H9 (cell line): ENCODE results near the gene ZDHHC9. TPM values are rescaled to one million over a fixed set of nuclear protein-coding genes. Genes with fewer than 3 reads are reported as not detected.
A peak's percentile ranks its signal among the peaks of the same experiment; 100 is the strongest.

Experiments
- DNase-seq: peaks from one replicate; pipeline ENCODE4 v3.0.0-alpha.2; 2017
- H2AFZ ChIP-seq: one replicate; pipeline ENCODE4 v1.6.1; 2013; ENCODE audit warnings: mild to moderate bottlenecking, low read length, control low read depth, moderate library complexity
- H2AK5ac ChIP-seq: 2 replicates; pipeline ENCODE4 v1.6.1; 2013; ENCODE audit warnings: low read length, control low read depth, mixed read lengths; ENCODE audit not compliant: insufficient read length
- H2BK120ac ChIP-seq: one replicate; pipeline ENCODE4 v1.6.1; 2013; ENCODE audit warnings: low read depth, mild to moderate bottlenecking, low read length, control low read depth, inconsistent platforms; ENCODE audit not compliant: poor library complexity, severe bottlenecking
- H2BK12ac ChIP-seq: 2 replicates; pipeline ENCODE4 v1.6.1; 2013; ENCODE audit warnings: low read length, control low read depth, mixed read lengths, low read depth; ENCODE audit not compliant: insufficient read length
- H2BK15ac ChIP-seq: 2 replicates; pipeline ENCODE4 v1.6.1; 2013; ENCODE audit warnings: low read depth, low read length, control low read depth
- H2BK20ac ChIP-seq: one replicate; pipeline ENCODE4 v1.6.1; 2013; ENCODE audit warnings: low read depth, mild to moderate bottlenecking, low read length, control low read depth, inconsistent platforms; ENCODE audit not compliant: poor library complexity, severe bottlenecking
- H2BK5ac ChIP-seq: 2 replicates; pipeline ENCODE4 v1.6.1; 2013; ENCODE audit warnings: low read length, control low read depth, mixed read lengths; ENCODE audit not compliant: insufficient read length
- H3K14ac ChIP-seq: 2 replicates; pipeline ENCODE4 v1.6.1; 2013; ENCODE audit warnings: low read length, control low read depth; ENCODE audit not compliant: insufficient read depth
- H3K18ac ChIP-seq: 2 replicates; pipeline ENCODE4 v1.6.1; 2013; ENCODE audit warnings: low read depth, mild to moderate bottlenecking, mixed read lengths, low read length, control low read depth; ENCODE audit not compliant: insufficient read length
- H3K23ac ChIP-seq: 2 replicates; pipeline ENCODE4 v1.6.1; 2013; ENCODE audit warnings: low read length, control low read depth, mixed read lengths, low read depth; ENCODE audit not compliant: insufficient read length
- H3K23me2 ChIP-seq: 2 replicates; pipeline ENCODE4 v1.6.1; 2013; ENCODE audit warnings: low read depth, mild to moderate bottlenecking, mixed read lengths, low read length, control low read depth; ENCODE audit not compliant: insufficient read length, poor library complexity, severe bottlenecking
- H3K27ac ChIP-seq: 2 replicates; pipeline ENCODE4 v1.5.1; 2013; ENCODE audit warnings: low read length, control low read depth, mixed read lengths, low read depth; ENCODE audit not compliant: insufficient read length
- H3K27me3 ChIP-seq: 2 replicates; pipeline ENCODE4 v1.6.1; 2013; ENCODE audit warnings: low read length, control low read depth, inconsistent platforms; ENCODE audit not compliant: insufficient read depth
- H3K4ac ChIP-seq: 2 replicates; pipeline ENCODE4 v1.6.1; 2013; ENCODE audit warnings: low read depth, mild to moderate bottlenecking, control low read depth, inconsistent platforms, low read length, moderate library complexity
- H3K4me1 ChIP-seq: 2 replicates; pipeline ENCODE4 v1.6.1; 2013; ENCODE audit warnings: low read length, control low read depth, inconsistent platforms; ENCODE audit not compliant: insufficient read depth
- H3K4me2 ChIP-seq: 2 replicates; pipeline ENCODE4 v1.6.1; 2013; ENCODE audit warnings: low read length, control low read depth, mixed read lengths; ENCODE audit not compliant: insufficient read length, insufficient read depth
- H3K56ac ChIP-seq: 2 replicates; pipeline ENCODE4 v1.6.1; 2013; ENCODE audit warnings: low read depth, mild to moderate bottlenecking, mixed read lengths, low read length, control low read depth; ENCODE audit not compliant: insufficient read length
- H3K79me1 ChIP-seq: 2 replicates; pipeline ENCODE4 v1.6.1; 2013; ENCODE audit warnings: low read depth, mild to moderate bottlenecking, moderate library complexity, low read length, control low read depth, inconsistent platforms; ENCODE audit not compliant: insufficient read depth, poor library complexity, severe bottlenecking
- H3K79me2 ChIP-seq: 2 replicates; pipeline ENCODE4 v1.6.1; 2013; ENCODE audit warnings: low read length, control low read depth, inconsistent platforms; ENCODE audit not compliant: insufficient read depth
- H3K9ac ChIP-seq: 2 replicates; pipeline ENCODE4 v1.6.1; 2013; ENCODE audit warnings: low read length, control low read depth, mixed read lengths; ENCODE audit not compliant: insufficient read length; ENCODE audit errors: extremely low read depth
- H3K9me3 ChIP-seq: one replicate; pipeline ENCODE4 v1.6.1; 2013; ENCODE audit warnings: low read depth, low read length, inconsistent platforms; ENCODE audit not compliant: control insufficient read depth
- H3T11ph ChIP-seq: one replicate; pipeline ENCODE4 v1.6.1; 2013; ENCODE audit warnings: mild to moderate bottlenecking, low read length, control low read depth, inconsistent platforms
- H4K20me1 ChIP-seq: one replicate; pipeline ENCODE4 v1.6.1; 2013; ENCODE audit not compliant: control insufficient read depth, insufficient read length, insufficient read depth
- H4K5ac ChIP-seq: 2 replicates; pipeline ENCODE4 v1.6.1; 2013; ENCODE audit warnings: low read depth, mild to moderate bottlenecking, mixed read lengths, low read length, control low read depth; ENCODE audit not compliant: insufficient read length
- H4K8ac ChIP-seq: replicated peaks from 2 replicates; pipeline ENCODE4 v1.6.1; 2013; ENCODE audit warnings: low read length, control low read depth, mixed read lengths, low read depth; ENCODE audit not compliant: insufficient read length
- H4K91ac ChIP-seq: 2 replicates; pipeline ENCODE4 v1.6.1; 2013; ENCODE audit warnings: low read depth, mild to moderate bottlenecking, moderate library complexity, mixed read lengths, low read length, control low read depth; ENCODE audit not compliant: insufficient read length
- H3K27ac Mint-ChIP-seq, 3 experiments: 2 replicates in 2 of 3; 3 replicates in 1 of 3; pipeline ENCODE4 v1.8.0; 2020 to 2021; ENCODE audit warnings: mixed read lengths in 3 of 3, mild to moderate bottlenecking in 1 of 3, moderate library complexity in 1 of 3
- H3K27me3 Mint-ChIP-seq: 2 replicates; pipeline ENCODE4 v1.8.0; 2021; ENCODE audit warnings: low read depth, mild to moderate bottlenecking, moderate library complexity, mixed read lengths
- H3K36me3 Mint-ChIP-seq, 3 experiments: 2 replicates in 2 of 3; 3 replicates in 1 of 3; pipeline ENCODE4 v1.8.0; 2020 to 2021; ENCODE audit warnings: low read depth in 3 of 3, mixed read lengths in 3 of 3; ENCODE audit not compliant: insufficient read depth in 1 of 3
- H3K4me1 Mint-ChIP-seq, 2 experiments: 2 replicates each; pipeline ENCODE4 v1.8.0; 2020; ENCODE audit warnings: mixed read lengths in 2 of 2
- H3K4me3 Mint-ChIP-seq, 2 experiments: 2 replicates in 1 of 2; 3 replicates in 1 of 2; pipeline ENCODE4 v1.8.0; 2020 to 2021; ENCODE audit warnings: mild to moderate bottlenecking in 2 of 2, mixed read lengths in 2 of 2, moderate library complexity in 1 of 2
- H3K9me3 Mint-ChIP-seq, 2 experiments: 2 replicates in 1 of 2; 3 replicates in 1 of 2; pipeline ENCODE4 v1.8.0; 2020; ENCODE audit warnings: mild to moderate bottlenecking in 2 of 2, mixed read lengths in 2 of 2, moderate library complexity in 1 of 2
- WGBS: extraction: QIAGEN DNeasy Blood & Tissue Kit; methylation state at CpG from one replicate; pipeline ENCODE4 v1.1.7; 2013; ENCODE audit warnings: missing lambda C conversion rate, low lambda C conversion rate, mixed read lengths; ENCODE audit not compliant: insufficient read length; ENCODE audit errors: extremely low coverage; 5-methylcytosine and 5-hydroxymethylcytosine counted together
- total RNA-seq: library from RNA; stranded (reverse); gene quantifications from 2 replicates; pipeline ENCODE4 v1.2.1, GENCODE V29; 2021
- TF ChIP-seq, protein P1 (sequence below): fragments of 200-600 bp; sonication (generic); conservative IDR thresholded peaks from 3 replicates; pipeline ENCODE4 v1.8.0; 2021; ENCODE audit warnings: antibody characterized with exemption, mild to moderate bottlenecking

ZDHHC9 gene
- total RNA-seq, 1 experiment from 2014 or later: 21.0 TPM

DNA sequence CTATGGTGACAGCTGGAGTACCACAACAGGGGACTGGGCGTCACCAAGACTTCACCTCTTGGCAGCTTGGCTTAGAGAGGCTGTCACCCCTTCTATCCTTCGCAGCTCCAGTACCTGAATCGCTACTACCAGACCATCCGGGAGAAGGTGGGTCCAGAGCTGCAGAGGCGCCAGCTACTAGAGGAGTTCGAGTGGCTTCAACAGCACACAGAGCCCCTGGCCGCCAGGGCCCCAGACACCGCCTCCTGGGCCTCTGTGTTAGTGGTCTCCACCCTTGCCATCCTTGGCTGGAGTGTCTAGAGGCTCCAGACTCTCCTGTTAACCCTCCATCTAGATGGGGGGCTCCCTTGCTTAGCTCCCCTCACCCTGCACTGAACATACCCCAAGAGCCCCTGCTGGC is 75.5 kb downstream of the ZDHHC9 start:
- Histone ChIP-seq H3K4ac (no peak overlapping the region), H3K9ac (no peak overlapping the region), H3K27me3 (no peaks in the 10 kb centered on the region), H4K8ac (no peak overlapping the region), H3K79me1 (no peaks in the 10 kb centered on the region), H3K14ac (no peak overlapping the region), H4K20me1 (no peaks in the 10 kb centered on the region), H3K27ac (no peak overlapping the region), H3K23me2 (no peaks in the 10 kb centered on the region), H4K5ac (no peak overlapping the region), H2AK5ac (no peak overlapping the region), H2BK5ac (no peak overlapping the region), H3K23ac (no peak overlapping the region), H4K91ac (no peak overlapping the region), H2BK15ac (no peak overlapping the region), H3K79me2 (no peaks in the 10 kb centered on the region), H3K56ac (no peak overlapping the region), H3K4me1 (peaks cover 4% of the 10 kb centered on the region; the same call in 1 of the 2 replicates), H2BK120ac (no peak overlapping the region), H2BK12ac (no peak overlapping the region), H3T11ph (no peak overlapping the region), H3K4me2 (no peak overlapping the region), H3K9me3 (no peaks in the 10 kb centered on the region), H3K18ac (no peak overlapping the region), H2BK20ac (no peak overlapping the region), H2AFZ (no peak overlapping the region)
- Mint-ChIP-seq H3K4me1 (peaks cover 3 to 4% of the 10 kb centered on the region in 2 experiments; a peak in 1 of 4 replicates), H3K9me3 (peaks cover 0 to 64% of the 10 kb centered on the region in 2 experiments; a peak in 2 of 5 replicates), H3K36me3 (no peaks in the 10 kb centered on the region; a peak in 1 of 7 replicates), H3K4me3 (no peak overlapping the region), H3K27me3 (no peaks in the 10 kb centered on the region), H3K27ac (peak overlapping the region in 1 of 3 experiments; percentile 48; a peak in 1 of 7 replicates)
- WGBS: no CpG with 5 or more reads among the region's 8 CpGs
- TF ChIP-seq, protein P1, sequence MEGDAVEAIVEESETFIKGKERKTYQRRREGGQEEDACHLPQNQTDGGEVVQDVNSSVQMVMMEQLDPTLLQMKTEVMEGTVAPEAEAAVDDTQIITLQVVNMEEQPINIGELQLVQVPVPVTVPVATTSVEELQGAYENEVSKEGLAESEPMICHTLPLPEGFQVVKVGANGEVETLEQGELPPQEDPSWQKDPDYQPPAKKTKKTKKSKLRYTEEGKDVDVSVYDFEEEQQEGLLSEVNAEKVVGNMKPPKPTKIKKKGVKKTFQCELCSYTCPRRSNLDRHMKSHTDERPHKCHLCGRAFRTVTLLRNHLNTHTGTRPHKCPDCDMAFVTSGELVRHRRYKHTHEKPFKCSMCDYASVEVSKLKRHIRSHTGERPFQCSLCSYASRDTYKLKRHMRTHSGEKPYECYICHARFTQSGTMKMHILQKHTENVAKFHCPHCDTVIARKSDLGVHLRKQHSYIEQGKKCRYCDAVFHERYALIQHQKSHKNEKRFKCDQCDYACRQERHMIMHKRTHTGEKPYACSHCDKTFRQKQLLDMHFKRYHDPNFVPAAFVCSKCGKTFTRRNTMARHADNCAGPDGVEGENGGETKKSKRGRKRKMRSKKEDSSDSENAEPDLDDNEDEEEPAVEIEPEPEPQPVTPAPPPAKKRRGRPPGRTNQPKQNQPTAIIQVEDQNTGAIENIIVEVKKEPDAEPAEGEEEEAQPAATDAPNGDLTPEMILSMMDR: no peak
- DNase-seq: no peak
